Activated CD4-positive, alpha-beta memory T cell treated with anti-CD3 and anti-CD28 coated beads for 36 hours (primary cell): ENCODE measurements around the gene PLXNA4. TPM values are rescaled to one million over a fixed set of nuclear protein-coding genes. Genes with fewer than 3 reads are reported as not detected.

Source experiments
- CTCF ChIA-PET: fragments of 350-600 bp; sonication (Branson Sonifier 250); formaldehyde crosslinking; loops from one replicate; lab custom pipeline; 2021; ENCODE audit warnings: antibody characterized with exemption, inconsistent platforms; lab: Charles Lee
- POLR2A ChIA-PET: fragments of 350-600 bp; sonication (Branson Sonifier 250); formaldehyde crosslinking; loops from one replicate; lab custom pipeline; 2021; ENCODE audit warnings: antibody characterized with exemption; lab: Charles Lee
- DNase-seq: peaks from one replicate; pipeline ENCODE4 v3.0.0-alpha.2; 2020
- H3K27ac Mint-ChIP-seq: one replicate; pipeline ENCODE4 v1.8.0; 2021; ENCODE audit warnings: mixed read lengths
- H3K27me3 Mint-ChIP-seq: one replicate; pipeline ENCODE4 v1.8.0; 2021; ENCODE audit warnings: mixed read lengths
- H3K36me3 Mint-ChIP-seq: one replicate; pipeline ENCODE4 v1.8.0; 2021; ENCODE audit warnings: mixed read lengths
- H3K4me1 Mint-ChIP-seq: one replicate; pipeline ENCODE4 v1.8.0; 2021; ENCODE audit warnings: low read depth, mixed read lengths
- H3K4me3 Mint-ChIP-seq: one replicate; pipeline ENCODE4 v1.8.0; 2021; ENCODE audit warnings: mild to moderate bottlenecking, mixed read lengths
- H3K9me3 Mint-ChIP-seq: one replicate; pipeline ENCODE4 v1.8.0; 2021; ENCODE audit warnings: mixed read lengths
- intact Hi-C: fragments of 100-400 bp; cut with micrococcal nuclease; formaldehyde crosslinking; loops from one replicate; pipeline ENCODE4 v1.15.1; 2023
- total RNA-seq, 2 experiments: library from RNA; stranded (reverse); gene quantifications; one replicate each; pipeline ENCODE4 v1.2.3, GENCODE V29; 2021

Gene PLXNA4
- total RNA-seq, 2 experiments from 2014 or later, result 0.17 to 0.24 TPM

GRCh38 chr7:132148876-132149275 lies 427.4 kb downstream of the PLXNA4 start:
- Mint-ChIP-seq H3K27ac (no peak overlapping the region), H3K9me3 (no peaks in the 10 kb centered on the region), H3K4me1 (no peaks in the 10 kb centered on the region), H3K4me3 (no peak overlapping the region), H3K36me3 (no peaks in the 10 kb centered on the region), H3K27me3 (peaks cover 5% of the 10 kb centered on the region)
- no peak for DNase-seq
- ChIA-PET CTCF (no interaction called here), POLR2A (no interaction called here)
- intact Hi-C loops, result no loop called here

- Mint-ChIP-seq H3K9me3 (no peaks in the 10 kb centered on the region), H3K4me3 (no peak overlapping the region), H3K27me3 (peaks cover 5% of the 10 kb centered on the region), H3K4me1 (no peaks in the 10 kb centered on the region), H3K36me3 (no peaks in the 10 kb centered on the region), H3K27ac (no peak overlapping the region)
- ChIA-PET CTCF (no interaction called here), POLR2A (no interaction called here)
- DNase-seq, result no peak
- intact Hi-C loops, result no loop called here
Observed at GRCh38 chr7:132145466-132145865, 430.8 kb downstream of the PLXNA4 start.

GRCh38 chr7:132145063-132145462 lies 431.2 kb downstream of the PLXNA4 start:
- H3K36me3 Mint-ChIP-seq, result no peaks in the 10 kb centered on the region
- no peak overlapping the region for H3K27ac Mint-ChIP-seq
- intact Hi-C loops, result no loop called here
- no peak for DNase-seq
- CTCF ChIA-PET, result no interaction called here
- no peaks in the 10 kb centered on the region for H3K4me1 Mint-ChIP-seq
- H3K27me3 Mint-ChIP-seq, result peaks cover 4% of the 10 kb centered on the region
- H3K4me3 Mint-ChIP-seq, result no peak overlapping the region
- POLR2A ChIA-PET, result no interaction called here
- H3K9me3 Mint-ChIP-seq, result no peaks in the 10 kb centered on the region

- H3K4me3 Mint-ChIP-seq, result no peak overlapping the region
- peaks cover 2% of the 10 kb centered on the region for H3K27me3 Mint-ChIP-seq
- H3K4me1 Mint-ChIP-seq, result no peaks in the 10 kb centered on the region
- intact Hi-C loops, result no loop called here
- no peaks in the 10 kb centered on the region for H3K36me3 Mint-ChIP-seq
- H3K27ac Mint-ChIP-seq, result no peak overlapping the region
- no peak for DNase-seq
- ChIA-PET CTCF (no interaction called here), POLR2A (no interaction called here)
- H3K9me3 Mint-ChIP-seq, result no peaks in the 10 kb centered on the region
Observed at GRCh38 chr7:132142006-132142405, 434.3 kb downstream of the PLXNA4 start.

- no peak overlapping the region for H3K27ac Mint-ChIP-seq
- peaks cover 2% of the 10 kb centered on the region for H3K27me3 Mint-ChIP-seq
- CTCF ChIA-PET, result no interaction called here
- H3K4me3 Mint-ChIP-seq, result no peak overlapping the region
- POLR2A ChIA-PET, result no interaction called here
- no peaks in the 10 kb centered on the region for H3K9me3 Mint-ChIP-seq
- H3K36me3 Mint-ChIP-seq, result no peaks in the 10 kb centered on the region
- no peak for DNase-seq
- H3K4me1 Mint-ChIP-seq, result no peaks in the 10 kb centered on the region
- intact Hi-C loops, result no loop called here
Observed at GRCh38 chr7:132141109-132141508, 435.2 kb downstream of the PLXNA4 start.

- no peak for DNase-seq
- H3K27ac Mint-ChIP-seq, result no peak overlapping the region
- intact Hi-C loops, result no loop called here
- no peaks in the 10 kb centered on the region for H3K9me3 Mint-ChIP-seq
- H3K27me3 Mint-ChIP-seq, result peaks cover 2% of the 10 kb centered on the region
- ChIA-PET POLR2A (interaction anchor here (0.6 kb wide), 1 partner anchor 11 kb away, joined by 3 read pairs; no protein-coding TSS in a partner anchor), CTCF (no interaction called here)
- no peaks in the 10 kb centered on the region for H3K36me3 Mint-ChIP-seq
- no peak overlapping the region for H3K4me3 Mint-ChIP-seq
- no peaks in the 10 kb centered on the region for H3K4me1 Mint-ChIP-seq
Observed at GRCh38 chr7:132140341-132140740, 435.9 kb downstream of the PLXNA4 start.

- CTCF ChIA-PET, result no interaction called here
- Mint-ChIP-seq H3K4me3 (no peak overlapping the region), H3K4me1 (no peaks in the 10 kb centered on the region), H3K36me3 (no peaks in the 10 kb centered on the region), H3K9me3 (no peaks in the 10 kb centered on the region), H3K27ac (no peak overlapping the region), H3K27me3 (peaks cover 2% of the 10 kb centered on the region)
- DNase-seq, result no peak
- POLR2A ChIA-PET, result no interaction called here
- intact Hi-C loops, result no loop called here
Observed at GRCh38 chr7:132138817-132139216, 437.5 kb downstream of the PLXNA4 start.

- no peak for DNase-seq
- ChIA-PET CTCF (no interaction called here), POLR2A (no interaction called here)
- Mint-ChIP-seq H3K4me3 (no peak overlapping the region), H3K27ac (no peak overlapping the region), H3K27me3 (peaks cover 2% of the 10 kb centered on the region), H3K9me3 (no peaks in the 10 kb centered on the region), H3K36me3 (no peaks in the 10 kb centered on the region), H3K4me1 (no peaks in the 10 kb centered on the region)
- intact Hi-C loops, result no loop called here
Observed at GRCh38 chr7:132137681-132138080, 438.6 kb downstream of the PLXNA4 start.

- Mint-ChIP-seq H3K27ac (no peak overlapping the region), H3K9me3 (no peaks in the 10 kb centered on the region), H3K4me1 (no peaks in the 10 kb centered on the region), H3K4me3 (no peak overlapping the region), H3K27me3 (peaks cover 2% of the 10 kb centered on the region), H3K36me3 (no peaks in the 10 kb centered on the region)
- POLR2A ChIA-PET, result no interaction called here
- CTCF ChIA-PET, result no interaction called here
- DNase-seq, result no peak
- intact Hi-C loops, result no loop called here
Observed at GRCh38 chr7:132135746-132136385, 440.4 kb downstream of the PLXNA4 start.

- H3K9me3 Mint-ChIP-seq, result no peaks in the 10 kb centered on the region
- no peak for DNase-seq
- peaks cover 2% of the 10 kb centered on the region for H3K27me3 Mint-ChIP-seq
- no peaks in the 10 kb centered on the region for H3K36me3 Mint-ChIP-seq
- H3K4me3 Mint-ChIP-seq, result no peak overlapping the region
- no peak overlapping the region for H3K27ac Mint-ChIP-seq
- ChIA-PET POLR2A (no interaction called here), CTCF (no interaction called here)
- intact Hi-C loops, result no loop called here
- H3K4me1 Mint-ChIP-seq, result no peaks in the 10 kb centered on the region
Observed at GRCh38 chr7:132134814-132135445, 441.3 kb downstream of the PLXNA4 start.

GRCh38 chr7:132133501-132133900 lies 442.8 kb downstream of the PLXNA4 start:
- no peaks in the 10 kb centered on the region for H3K9me3 Mint-ChIP-seq
- intact Hi-C loops, result no loop called here
- peaks cover 2% of the 10 kb centered on the region for H3K27me3 Mint-ChIP-seq
- ChIA-PET CTCF (no interaction called here), POLR2A (no interaction called here)
- no peak overlapping the region for H3K27ac Mint-ChIP-seq
- H3K36me3 Mint-ChIP-seq, result no peaks in the 10 kb centered on the region
- no peak for DNase-seq
- no peaks in the 10 kb centered on the region for H3K4me1 Mint-ChIP-seq
- H3K4me3 Mint-ChIP-seq, result no peak overlapping the region

GRCh38 chr7:132131196-132131595 lies 445.1 kb downstream of the PLXNA4 start:
- POLR2A ChIA-PET, result no interaction called here
- DNase-seq, result no peak
- no peaks in the 10 kb centered on the region for H3K36me3 Mint-ChIP-seq
- CTCF ChIA-PET, result no interaction called here
- intact Hi-C loops, result no loop called here
- no peaks in the 10 kb centered on the region for H3K4me1 Mint-ChIP-seq
- no peaks in the 10 kb centered on the region for H3K9me3 Mint-ChIP-seq
- H3K27ac Mint-ChIP-seq, result no peak overlapping the region
- H3K27me3 Mint-ChIP-seq, result no peaks in the 10 kb centered on the region
- no peak overlapping the region for H3K4me3 Mint-ChIP-seq

GRCh38 chr7:132130497-132130896 lies 445.8 kb downstream of the PLXNA4 start:
- H3K27me3 Mint-ChIP-seq, result no peaks in the 10 kb centered on the region
- no peak overlapping the region for H3K27ac Mint-ChIP-seq
- no peak overlapping the region for H3K4me3 Mint-ChIP-seq
- H3K36me3 Mint-ChIP-seq, result no peaks in the 10 kb centered on the region
- ChIA-PET CTCF (no interaction called here), POLR2A (no interaction called here)
- intact Hi-C loops, result no loop called here
- no peaks in the 10 kb centered on the region for H3K9me3 Mint-ChIP-seq
- DNase-seq, result no peak
- no peaks in the 10 kb centered on the region for H3K4me1 Mint-ChIP-seq
